HepG2 (cell line): ENCODE results near the gene YWHAQ. TPM values are rescaled to one million over a fixed set of nuclear protein-coding genes. Genes with fewer than 3 reads are reported as not detected.

ENCODE experiments used
- FOSL1 ChIP-seq: sonication (generic); formaldehyde crosslinking; IDR thresholded peaks from 2 replicates; pipeline ENCODE4 v1.9.0; 2021; ENCODE audit warnings: missing genetic modification reagents, borderline replicate concordance
- HOXA5 ChIP-seq: sonication (generic); formaldehyde crosslinking; IDR thresholded peaks from 2 replicates; pipeline ENCODE4 v1.4.0; 2020; ENCODE audit warnings: missing genetic modification reagents
- MED1 ChIP-seq: sonication (generic); formaldehyde crosslinking; IDR thresholded peaks from 2 replicates; pipeline ENCODE4 v1.4.0; 2020; ENCODE audit warnings: missing genetic modification reagents
- NFE2 ChIP-seq: sonication (generic); formaldehyde crosslinking; IDR thresholded peaks from 2 replicates; pipeline ENCODE4 v1.4.0; 2020; ENCODE audit warnings: missing genetic modification reagents
- NR2C2 ChIP-seq: sonication (generic); formaldehyde crosslinking; IDR thresholded peaks from 2 replicates; pipeline ENCODE4 v1.4.0; 2020; ENCODE audit warnings: missing genetic modification reagents, mild to moderate bottlenecking, moderate library complexity, borderline replicate concordance
- PHF8 ChIP-seq: sonication (generic); formaldehyde crosslinking; IDR thresholded peaks from 2 replicates; pipeline ENCODE4 v1.5.0; 2020; ENCODE audit warnings: missing genetic modification reagents
- ZNF251 ChIP-seq: sonication (generic); formaldehyde crosslinking; IDR thresholded peaks from 2 replicates; pipeline ENCODE4 v1.9.0; 2021; ENCODE audit warnings: mild to moderate bottlenecking, missing genetic modification reagents
- ZNF543 ChIP-seq: sonication (generic); formaldehyde crosslinking; IDR thresholded peaks from 2 replicates; pipeline ENCODE4 v1.4.0; 2020; ENCODE audit warnings: mild to moderate bottlenecking, missing genetic modification reagents
- polyA plus RNA-seq, 8 experiments: library from polyadenylated mRNA; depleted of rRNA in 3 of 8; stranded (reverse) in 7 of 8; unstranded in 1 of 8; fragments of >200 nt; fragmentation: Illumina TruSeq in 4 of 8; extraction: Trizol in 4 of 8; gene quantifications; 2 replicates each; pipeline versions ENCODE4 v1.2.1 to v1.2.3, GENCODE V29; 2011 to 2016; ENCODE audit warnings: low read depth in 4 of 8, missing spikeins in 1 of 8, mixed read lengths in 1 of 8; ENCODE audit not compliant: insufficient read depth in 1 of 8
- total RNA-seq, 5 experiments: library from RNA; depleted of rRNA; stranded (reverse); fragments of >200 nt; fragmentation: Illumina TruSeq; extraction: Trizol; gene quantifications; 2 replicates each; pipeline ENCODE4 v1.2.3, GENCODE V29; 2016; ENCODE audit warnings: low read depth in 1 of 5
- TF ChIP-seq, protein P1 (sequence below): sonication (generic); formaldehyde crosslinking; IDR thresholded peaks from 2 replicates; pipeline ENCODE4 v1.4.0; 2020; ENCODE audit warnings: missing genetic modification reagents
- TF ChIP-seq, protein P2 (sequence below): sonication (generic); formaldehyde crosslinking; IDR thresholded peaks from 2 replicates; pipeline ENCODE4 v1.8.0; 2022; ENCODE audit warnings: missing genetic modification reagents, mild to moderate bottlenecking, borderline replicate concordance
- TF ChIP-seq, protein P3 (sequence below): fragments of 450-650 bp; IDR thresholded peaks from 2 replicates; pipeline ENCODE4 v1.6.1; 2016
- TF ChIP-seq, protein P4 (sequence below): sonication (generic); formaldehyde crosslinking; IDR thresholded peaks from 2 replicates; pipeline ENCODE4 v1.8.1; 2023; ENCODE audit warnings: missing genetic modification reagents, inconsistent platforms, borderline replicate concordance

Gene YWHAQ
- total and polyA plus RNA-seq, 2 of the 13 experiments (the other 11 are each of a cell fraction or from before 2014, with no cell fraction given), result 160 to 304 TPM

DNA sequence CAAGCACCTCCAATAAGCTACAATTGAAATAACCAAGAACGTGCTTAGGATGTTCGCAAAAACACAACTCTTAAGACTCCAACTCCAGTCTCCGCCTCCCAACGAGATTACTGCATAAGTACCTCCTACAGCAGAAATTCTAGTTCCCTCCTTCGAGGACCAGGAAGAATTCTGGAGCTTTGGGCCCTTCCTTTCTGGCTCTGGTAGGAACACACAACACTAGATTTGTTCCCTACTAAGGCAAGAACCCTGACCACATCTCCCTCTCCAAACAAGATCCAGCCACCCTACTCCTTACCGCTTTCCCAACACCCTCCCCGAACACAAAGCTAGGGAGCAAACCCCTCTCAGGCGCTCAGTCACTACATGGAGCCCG is 75.9 kb downstream of the YWHAQ start (continued):
- TF ChIP-seq, protein P1, sequence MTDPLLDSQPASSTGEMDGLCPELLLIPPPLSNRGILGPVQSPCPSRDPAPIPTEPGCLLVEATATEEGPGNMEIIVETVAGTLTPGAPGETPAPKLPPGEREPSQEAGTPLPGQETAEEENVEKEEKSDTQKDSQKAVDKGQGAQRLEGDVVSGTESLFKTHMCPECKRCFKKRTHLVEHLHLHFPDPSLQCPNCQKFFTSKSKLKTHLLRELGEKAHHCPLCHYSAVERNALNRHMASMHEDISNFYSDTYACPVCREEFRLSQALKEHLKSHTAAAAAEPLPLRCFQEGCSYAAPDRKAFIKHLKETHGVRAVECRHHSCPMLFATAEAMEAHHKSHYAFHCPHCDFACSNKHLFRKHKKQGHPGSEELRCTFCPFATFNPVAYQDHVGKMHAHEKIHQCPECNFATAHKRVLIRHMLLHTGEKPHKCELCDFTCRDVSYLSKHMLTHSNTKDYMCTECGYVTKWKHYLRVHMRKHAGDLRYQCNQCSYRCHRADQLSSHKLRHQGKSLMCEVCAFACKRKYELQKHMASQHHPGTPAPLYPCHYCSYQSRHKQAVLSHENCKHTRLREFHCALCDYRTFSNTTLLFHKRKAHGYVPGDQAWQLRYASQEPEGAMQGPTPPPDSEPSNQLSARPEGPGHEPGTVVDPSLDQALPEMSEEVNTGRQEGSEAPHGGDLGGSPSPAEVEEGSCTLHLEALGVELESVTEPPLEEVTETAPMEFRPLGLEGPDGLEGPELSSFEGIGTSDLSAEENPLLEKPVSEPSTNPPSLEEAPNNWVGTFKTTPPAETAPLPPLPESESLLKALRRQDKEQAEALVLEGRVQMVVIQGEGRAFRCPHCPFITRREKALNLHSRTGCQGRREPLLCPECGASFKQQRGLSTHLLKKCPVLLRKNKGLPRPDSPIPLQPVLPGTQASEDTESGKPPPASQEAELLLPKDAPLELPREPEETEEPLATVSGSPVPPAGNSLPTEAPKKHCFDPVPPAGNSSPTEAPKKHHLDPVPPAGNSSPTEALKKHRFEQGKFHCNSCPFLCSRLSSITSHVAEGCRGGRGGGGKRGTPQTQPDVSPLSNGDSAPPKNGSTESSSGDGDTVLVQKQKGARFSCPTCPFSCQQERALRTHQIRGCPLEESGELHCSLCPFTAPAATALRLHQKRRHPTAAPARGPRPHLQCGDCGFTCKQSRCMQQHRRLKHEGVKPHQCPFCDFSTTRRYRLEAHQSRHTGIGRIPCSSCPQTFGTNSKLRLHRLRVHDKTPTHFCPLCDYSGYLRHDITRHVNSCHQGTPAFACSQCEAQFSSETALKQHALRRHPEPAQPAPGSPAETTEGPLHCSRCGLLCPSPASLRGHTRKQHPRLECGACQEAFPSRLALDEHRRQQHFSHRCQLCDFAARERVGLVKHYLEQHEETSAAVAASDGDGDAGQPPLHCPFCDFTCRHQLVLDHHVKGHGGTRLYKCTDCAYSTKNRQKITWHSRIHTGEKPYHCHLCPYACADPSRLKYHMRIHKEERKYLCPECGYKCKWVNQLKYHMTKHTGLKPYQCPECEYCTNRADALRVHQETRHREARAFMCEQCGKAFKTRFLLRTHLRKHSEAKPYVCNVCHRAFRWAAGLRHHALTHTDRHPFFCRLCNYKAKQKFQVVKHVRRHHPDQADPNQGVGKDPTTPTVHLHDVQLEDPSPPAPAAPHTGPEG, result no peak
- TF ChIP-seq NFE2 (CRISPR knock-in tag), result peak; percentile 11; the same call in 1 of the 2 replicates
- TF ChIP-seq MED1 (CRISPR knock-in tag), result no peak
- TF ChIP-seq, protein P2, sequence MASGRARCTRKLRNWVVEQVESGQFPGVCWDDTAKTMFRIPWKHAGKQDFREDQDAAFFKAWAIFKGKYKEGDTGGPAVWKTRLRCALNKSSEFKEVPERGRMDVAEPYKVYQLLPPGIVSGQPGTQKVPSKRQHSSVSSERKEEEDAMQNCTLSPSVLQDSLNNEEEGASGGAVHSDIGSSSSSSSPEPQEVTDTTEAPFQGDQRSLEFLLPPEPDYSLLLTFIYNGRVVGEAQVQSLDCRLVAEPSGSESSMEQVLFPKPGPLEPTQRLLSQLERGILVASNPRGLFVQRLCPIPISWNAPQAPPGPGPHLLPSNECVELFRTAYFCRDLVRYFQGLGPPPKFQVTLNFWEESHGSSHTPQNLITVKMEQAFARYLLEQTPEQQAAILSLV (CRISPR knock-in tag), result no peak
- TF ChIP-seq ZNF543 (CRISPR knock-in tag), result no peak
- TF ChIP-seq FOSL1 (CRISPR knock-in tag), result no peak
- TF ChIP-seq, protein P3, sequence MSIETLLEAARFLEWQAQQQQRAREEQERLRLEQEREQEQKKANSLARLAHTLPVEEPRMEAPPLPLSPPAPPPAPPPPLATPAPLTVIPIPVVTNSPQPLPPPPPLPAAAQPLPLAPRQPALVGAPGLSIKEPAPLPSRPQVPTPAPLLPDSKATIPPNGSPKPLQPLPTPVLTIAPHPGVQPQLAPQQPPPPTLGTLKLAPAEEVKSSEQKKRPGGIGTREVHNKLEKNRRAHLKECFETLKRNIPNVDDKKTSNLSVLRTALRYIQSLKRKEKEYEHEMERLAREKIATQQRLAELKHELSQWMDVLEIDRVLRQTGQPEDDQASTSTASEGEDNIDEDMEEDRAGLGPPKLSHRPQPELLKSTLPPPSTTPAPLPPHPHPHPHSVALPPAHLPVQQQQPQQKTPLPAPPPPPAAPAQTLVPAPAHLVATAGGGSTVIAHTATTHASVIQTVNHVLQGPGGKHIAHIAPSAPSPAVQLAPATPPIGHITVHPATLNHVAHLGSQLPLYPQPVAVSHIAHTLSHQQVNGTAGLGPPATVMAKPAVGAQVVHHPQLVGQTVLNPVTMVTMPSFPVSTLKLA, result no peak
- peak; percentile 38; the same call in 1 of the 2 replicates for TF ChIP-seq ZNF251 (CRISPR knock-in tag)
- TF ChIP-seq, protein P4, sequence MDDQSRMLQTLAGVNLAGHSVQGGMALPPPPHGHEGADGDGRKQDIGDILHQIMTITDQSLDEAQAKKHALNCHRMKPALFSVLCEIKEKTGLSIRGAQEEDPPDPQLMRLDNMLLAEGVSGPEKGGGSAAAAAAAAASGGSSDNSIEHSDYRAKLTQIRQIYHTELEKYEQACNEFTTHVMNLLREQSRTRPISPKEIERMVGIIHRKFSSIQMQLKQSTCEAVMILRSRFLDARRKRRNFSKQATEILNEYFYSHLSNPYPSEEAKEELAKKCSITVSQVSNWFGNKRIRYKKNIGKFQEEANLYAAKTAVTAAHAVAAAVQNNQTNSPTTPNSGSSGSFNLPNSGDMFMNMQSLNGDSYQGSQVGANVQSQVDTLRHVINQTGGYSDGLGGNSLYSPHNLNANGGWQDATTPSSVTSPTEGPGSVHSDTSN, result no peak
- TF ChIP-seq NR2C2 (CRISPR knock-in tag), result no peak
- no peak for TF ChIP-seq PHF8 (CRISPR knock-in tag)
- no peak for TF ChIP-seq HOXA5 (CRISPR knock-in tag)
- TF ChIP-seq, all 625 proteins: peak for 20
